ENCODE measurements around the gene ZNF555.
A peak's percentile ranks its signal among the peaks of the same experiment; 100 is the strongest.
"Not testable (repeated sequence)": the region's sequence is repeated elsewhere in the genome, so short reads cannot be mapped to it uniquely, and the experiment has no call there.

ZNF555 gene

DNA sequence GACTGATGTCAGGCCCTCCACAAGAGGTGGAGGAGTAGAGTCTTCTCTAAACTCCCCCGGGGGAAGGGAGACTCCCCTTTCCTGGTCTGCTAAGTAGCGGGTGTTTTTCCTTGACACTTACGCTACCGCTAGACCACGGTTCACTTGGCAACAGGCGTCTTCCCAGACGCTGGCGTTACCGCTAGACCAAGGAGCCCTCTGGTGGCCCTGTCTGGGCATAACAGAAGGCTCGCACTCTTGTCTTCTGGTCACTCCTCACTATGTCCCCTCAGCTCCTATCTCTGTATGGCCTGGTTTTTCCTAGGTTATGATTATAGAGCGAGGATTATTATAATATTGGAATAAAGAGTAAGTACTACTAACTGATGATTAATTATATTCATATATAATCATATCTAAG is 30.9 kb downstream of the ZNF555 start:
- not testable (repeated sequence) for DNase-seq

DNA sequence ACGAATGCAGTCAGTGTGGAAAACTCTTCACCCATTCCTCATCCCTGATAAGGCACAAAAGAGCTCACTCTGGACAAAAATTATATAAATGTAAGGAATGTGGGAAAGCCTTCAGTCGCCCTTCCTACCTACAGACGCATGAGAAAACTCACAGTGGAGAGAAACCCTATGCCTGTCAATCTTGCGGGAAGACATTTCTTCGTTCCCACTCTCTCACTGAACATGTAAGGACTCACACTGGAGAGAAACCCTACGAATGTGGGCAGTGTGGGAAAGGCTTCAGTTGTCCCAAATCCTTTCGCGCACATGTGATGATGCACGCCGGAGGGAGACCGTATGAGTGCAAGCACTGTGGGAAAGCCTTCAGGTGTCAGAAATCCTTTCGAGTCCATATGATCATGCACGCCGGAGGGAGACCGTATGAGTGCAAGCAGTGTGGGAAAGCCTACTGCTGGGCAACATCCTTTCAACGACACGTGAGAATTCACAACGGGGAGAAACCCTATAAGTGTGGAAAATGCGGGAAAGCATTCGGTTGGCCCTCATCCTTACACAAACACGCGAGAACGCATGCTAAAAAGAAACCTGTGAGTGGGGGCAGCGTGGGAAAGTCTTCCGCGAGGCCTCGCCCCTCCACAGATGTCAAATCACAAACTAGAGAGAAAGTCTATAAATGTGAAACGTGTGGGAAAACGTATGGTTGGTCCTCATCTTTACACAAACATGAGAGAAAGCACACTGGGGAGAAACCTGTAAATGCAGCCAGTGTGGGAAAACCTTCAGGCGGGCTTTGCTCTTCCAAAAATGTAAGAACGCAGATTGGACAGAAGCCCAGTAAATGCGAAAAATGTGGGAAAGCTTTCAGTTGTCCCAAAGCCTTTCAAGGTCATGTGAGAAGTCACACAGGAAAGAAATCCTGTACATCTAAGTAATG is 36.4 kb downstream of the ZNF555 start:
- no peak for DNase-seq

DNA sequence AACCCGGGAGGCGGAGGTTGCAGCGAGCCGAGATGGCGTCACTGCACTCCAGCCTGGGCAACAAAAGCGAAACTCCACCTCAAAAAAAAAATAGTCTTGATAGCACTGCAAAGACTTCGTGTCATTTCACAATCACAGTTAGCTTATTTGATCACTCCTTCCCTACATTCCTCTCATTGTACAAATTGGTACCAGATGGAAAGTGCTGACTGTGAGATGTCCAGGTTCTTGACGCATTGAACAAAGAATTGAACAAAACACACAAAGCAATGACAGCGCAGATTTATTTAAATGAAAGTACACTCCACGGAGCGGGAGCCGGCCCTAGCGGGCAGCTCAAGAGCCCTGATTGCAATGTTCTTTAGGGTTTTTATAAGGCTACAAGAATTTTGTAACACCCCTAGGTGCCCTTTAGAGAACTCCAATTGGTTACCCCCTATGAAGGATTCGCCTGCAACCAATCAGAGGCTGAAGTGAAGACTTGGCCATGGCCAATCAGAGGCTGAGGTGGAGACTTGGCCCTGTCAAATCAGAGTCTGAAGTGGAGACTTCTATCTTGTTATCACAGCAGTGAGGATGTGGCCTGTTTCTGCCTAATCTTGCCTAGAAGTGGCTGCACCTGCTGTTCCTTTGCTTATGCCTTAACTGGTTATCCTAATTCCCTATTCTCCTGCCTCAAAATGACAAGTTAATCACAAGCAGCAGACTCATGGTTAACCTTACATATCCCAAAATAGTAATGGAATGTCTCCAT is 42.6 kb downstream of the ZNF555 start:
- no peak for DNase-seq

DNA sequence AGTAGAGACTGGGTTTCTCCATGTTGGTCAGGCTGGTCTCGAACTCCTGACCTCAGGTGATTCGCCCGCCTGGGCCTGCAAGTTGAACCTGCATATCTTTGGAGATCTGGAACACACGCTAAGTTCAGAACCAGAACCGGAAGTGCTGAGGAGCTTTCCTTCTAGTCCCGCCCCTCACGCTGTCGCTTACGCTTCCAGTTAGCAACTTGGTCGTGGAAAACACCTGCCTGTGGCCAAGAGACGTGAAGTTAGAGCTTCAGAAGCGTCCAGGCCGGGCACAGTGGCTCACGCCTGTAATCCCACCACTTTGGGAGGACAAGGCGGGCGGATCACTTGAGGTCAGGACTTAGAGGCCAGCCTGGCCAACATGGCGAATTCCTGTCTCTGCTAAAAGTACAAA is 44.5 kb downstream of the ZNF555 start:
- DNase-seq: no peak

DNA sequence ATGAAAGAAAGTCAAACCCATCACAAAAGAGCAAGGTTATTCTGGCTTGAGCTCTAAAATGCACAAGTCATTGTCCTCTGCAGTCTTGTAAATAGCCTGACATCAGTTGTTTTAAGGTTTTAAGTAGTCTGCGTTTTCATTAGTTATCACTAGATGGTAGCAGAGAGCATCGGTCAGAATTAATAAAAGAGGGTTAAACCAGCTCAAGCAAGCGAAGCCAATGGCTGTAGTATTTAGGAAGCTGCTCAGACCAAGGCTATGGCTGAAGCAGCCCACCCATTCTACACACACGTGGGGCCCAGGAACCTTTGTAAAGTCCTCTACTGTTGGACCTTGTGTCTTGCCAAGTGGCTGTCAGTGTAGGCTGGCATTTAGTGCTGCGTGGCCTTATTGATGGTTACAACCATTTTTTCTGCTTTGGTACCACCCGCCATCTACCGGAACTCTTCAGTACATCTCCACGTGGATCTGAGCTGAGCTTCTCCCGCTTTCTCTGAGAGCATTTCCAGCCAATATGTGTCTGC is 46.2 kb downstream of the ZNF555 start:
- no peak for DNase-seq

DNA sequence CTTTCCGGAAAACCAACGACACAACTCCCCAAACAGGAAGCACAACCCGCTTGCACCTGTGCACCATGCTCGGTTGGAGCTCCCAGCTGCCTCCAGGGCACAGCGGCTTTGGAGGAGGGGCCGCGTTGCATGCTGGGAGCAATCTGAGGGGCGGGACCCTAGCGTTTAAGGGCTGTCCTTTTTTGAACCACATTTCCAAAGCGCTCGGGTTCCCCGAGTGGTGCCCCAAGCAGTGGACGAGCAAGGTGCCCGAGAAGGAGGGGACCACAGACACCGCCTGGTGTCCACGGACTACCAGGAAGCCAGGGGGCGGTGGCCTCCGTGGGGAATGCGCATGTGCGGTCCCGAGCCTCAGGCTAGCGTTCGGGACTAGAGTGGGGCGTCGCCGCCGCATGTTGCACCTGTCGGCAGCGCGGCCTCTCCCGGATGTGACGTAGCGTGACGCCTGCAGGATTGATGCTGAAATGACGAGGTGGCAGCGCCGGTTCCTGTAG is 47.5 kb downstream of the ZNF555 start:
- peak; percentile 21 for DNase-seq

DNA sequence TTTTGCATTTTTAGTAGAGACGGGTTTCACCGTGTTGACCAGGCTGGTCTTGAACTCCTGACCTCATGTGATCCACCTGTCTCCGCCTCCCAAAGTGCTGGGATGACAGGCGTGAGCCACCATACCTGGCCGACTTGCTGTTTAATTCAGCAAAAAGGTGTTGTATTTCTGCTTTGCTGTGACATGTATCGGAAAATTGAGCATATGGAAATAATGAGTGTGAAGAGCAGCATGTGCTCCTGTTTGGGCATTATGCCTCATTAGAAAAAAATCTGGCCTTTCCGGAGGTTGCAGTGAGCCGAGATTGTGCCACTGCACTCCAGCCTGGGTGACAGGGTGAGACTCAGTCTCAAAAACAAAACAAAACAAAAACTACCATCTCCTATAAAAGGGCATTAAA is 49.3 kb downstream of the ZNF555 start:
- DNase-seq: not testable (repeated sequence)

DNA sequence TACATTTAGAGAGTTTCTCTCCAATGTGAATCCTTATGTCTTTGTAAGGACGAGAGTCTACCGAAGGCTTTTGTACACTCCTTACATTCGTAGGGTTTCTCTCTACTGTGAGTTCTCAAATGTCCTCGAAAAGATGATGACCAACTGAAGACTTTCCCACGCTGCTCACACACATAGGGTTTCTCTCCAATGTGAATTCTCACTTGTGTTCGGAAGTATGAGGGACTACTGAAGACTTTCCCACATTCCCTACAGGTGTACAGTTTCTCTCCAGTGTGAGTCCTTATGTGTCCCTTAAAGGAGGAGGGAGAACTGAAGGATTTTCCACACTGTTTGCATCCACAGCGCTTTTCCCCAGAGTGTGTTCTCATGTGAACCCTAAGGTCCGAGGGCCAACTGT is 55.4 kb downstream of the ZNF555 start:
- no peak for DNase-seq

DNA sequence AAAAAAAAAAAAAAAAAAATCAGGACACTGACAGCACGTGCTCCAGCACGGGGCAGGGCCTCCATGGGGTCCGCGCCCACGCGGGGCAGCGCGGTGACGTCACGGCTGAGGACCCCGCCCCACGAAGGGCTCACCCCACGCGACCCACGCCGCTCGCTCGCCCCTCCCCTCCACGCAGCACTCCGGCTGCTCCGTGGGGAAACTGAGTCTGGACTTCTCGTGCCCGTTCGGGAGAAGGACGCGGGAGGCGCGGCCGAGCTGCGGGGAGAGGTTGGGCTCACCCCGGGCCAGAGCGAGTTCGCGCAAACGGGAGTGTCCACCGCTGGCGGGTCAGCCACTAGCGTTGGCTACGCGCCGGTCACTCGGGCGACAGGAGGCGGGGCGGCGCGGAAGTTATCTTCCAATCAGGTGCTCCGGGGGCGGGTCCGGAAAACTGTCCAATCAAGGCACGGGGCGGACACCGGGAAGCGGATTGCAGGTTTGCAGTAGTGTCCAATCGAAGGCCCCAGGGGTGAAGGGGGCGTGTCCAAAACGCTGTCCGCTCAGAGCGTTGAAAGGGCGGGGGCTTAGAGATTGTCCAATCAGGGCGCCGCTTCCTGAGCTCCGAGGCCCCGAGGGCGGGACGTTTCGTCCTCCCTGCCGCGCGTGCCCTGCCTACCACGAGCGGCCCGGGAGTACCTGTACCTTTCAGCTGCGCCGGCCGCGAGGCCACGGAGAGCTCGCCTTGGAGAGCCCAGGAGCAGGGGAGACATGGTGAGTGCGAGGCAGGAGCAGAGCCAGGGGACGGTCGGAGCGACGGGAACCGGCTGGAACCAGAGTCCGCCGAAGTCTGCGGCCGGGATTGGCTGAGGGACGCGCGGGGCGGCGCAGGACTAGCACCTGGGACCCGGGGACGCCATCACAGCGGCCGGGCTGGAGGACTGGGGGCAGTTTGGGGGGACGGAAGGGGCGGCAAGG is 59.3 kb downstream of the ZNF555 start, which contains the start of gene ZNF57:
TSS of gene ZNF57 (plus strand) at position 633 of the 957 bp plus-strand sequence. CDS start at position 751, 118 bp downstream.
- peak; percentile 95 for DNase-seq

DNA sequence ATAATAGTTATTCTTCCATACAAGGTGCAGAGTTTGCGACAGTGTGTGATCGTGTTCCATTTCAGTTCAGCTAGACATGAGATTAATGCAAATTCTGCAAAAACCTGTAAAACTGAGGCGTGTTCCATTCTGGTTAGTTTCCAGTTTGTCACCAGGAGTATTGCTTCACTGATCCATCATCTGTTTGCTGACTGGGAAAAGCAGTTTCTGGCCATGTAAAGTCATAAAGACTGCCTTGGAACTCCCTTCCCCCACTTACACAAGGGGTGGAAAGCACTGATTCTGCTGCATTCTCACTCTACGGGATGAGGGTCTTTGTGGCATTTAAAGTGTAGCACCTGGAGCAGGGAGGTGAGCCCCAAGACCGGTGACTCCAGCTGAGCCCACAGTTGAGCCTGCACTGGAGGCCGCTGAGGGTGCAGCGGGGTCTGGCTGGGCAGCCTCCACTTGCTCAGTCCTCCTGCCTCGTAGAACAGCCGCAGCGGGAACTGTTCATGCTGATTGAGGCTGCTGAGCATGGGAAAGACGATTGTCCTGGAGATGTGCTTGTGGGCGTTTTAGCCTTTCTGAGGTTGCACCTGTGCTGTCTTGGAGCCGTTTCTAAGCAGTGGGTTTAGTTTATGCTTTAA is 61.4 kb downstream of the ZNF555 start:
- no peak for DNase-seq

DNA sequence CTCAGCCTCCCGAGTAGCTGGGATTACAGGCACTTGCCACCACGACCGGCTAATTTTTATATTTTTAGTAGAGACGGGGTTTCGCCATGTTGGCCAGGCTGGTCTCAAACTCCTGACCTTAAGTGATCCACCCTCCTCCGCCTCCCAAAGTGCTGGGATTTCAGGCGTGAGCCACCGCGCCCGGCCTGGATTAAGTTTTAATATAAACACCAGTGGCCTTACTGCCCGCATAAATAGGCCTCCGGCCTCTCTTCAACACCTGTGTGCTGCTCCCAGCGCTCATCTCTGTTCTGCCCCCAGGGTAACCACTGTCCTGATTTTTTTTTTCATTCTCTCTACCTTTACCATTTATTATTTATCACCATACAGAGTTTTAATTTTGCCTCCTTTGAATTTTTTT is 62.1 kb downstream of the ZNF555 start:
- DNase-seq: not testable (repeated sequence)

DNA sequence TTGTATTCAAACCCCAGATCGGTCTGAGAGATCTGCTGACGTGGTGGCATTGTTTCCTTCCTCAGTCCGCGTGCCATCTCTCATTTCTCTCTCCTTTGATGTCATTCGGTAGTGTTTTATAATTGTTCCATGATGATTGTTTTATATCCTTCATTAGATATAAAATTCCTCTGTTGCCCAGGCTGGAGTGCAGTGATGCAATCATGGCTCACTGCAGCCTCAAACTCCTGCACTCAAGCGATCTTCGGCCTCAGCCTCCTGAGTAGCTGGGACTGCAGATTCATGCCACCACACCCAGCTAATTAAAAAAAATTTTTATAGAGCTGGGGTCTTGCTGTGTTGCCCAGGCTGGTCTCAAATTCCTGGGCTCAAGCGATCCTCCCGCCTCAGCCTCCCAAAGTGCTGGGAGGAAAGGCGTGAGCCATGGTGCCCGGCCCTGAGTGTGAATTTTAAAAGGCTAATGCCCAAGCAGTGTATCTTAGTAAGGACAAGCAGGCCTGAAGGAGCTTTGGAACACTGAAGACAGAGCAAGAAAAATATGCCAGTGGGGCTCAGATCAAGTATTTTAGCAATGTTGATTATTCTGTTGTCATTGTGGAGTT is 64.7 kb downstream of the ZNF555 start:
- no peak for DNase-seq

DNA sequence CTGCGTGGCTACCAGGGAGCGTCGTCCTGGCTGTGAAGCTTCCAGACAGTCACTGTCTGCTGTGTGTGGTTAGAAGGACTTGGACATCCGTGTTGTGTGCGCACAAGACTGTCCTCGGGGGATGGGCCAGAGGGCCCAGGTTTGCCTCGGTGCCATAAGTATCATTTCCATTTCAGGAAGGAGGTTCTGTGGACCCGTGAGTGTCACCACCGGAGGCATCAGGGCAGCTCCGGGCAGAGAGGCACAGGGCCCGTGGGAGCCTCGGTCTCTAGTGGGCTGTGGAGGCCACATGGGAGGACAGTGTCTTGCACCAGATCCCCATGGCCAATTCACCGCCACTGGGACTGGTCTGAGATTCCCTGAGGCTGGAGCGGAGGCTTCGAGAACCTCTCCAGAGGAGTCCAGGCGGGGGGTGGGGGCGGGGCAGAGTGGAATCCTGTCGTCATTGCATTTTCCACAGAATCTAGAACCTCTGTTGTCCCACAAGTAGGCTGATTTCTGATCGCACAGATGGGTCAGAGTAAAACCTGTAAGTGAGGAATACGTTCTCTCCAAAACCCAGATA is 65.4 kb downstream of the ZNF555 start:
- no peak for DNase-seq
